H1 (cell line): Measurements from ENCODE around the gene MBD5. TPM values are rescaled to one million over a fixed set of nuclear protein-coding genes. Genes with fewer than 3 reads are reported as not detected.

Experiments
- CHD7 ChIP-seq: fragments of 300-600 bp; sonication (generic); IDR thresholded peaks from 2 replicates; pipeline ENCODE4 v1.7.1; 2012; ENCODE audit warnings: low read length, moderate library complexity, mild to moderate bottlenecking, inconsistent platforms; ENCODE audit not compliant: insufficient replicate concordance
- TBP ChIP-seq: IDR thresholded peaks from 2 replicates; pipeline ENCODE4 v1.6.1; 2011; ENCODE audit warnings: low read depth, low read length, improper control_type of control experiment
- polyA plus RNA-seq, 7 experiments: library from polyadenylated mRNA; depleted of rRNA in 3 of 7; stranded (reverse) in 5 of 7; unstranded in 2 of 7; fragments of >200 nt in 5 of 7; fragments of 200-250 nt in 2 of 7; gene quantifications; 1 replicate in 5 of 7; 2 replicates in 1 of 7; 4 replicates in 1 of 7; pipeline versions ENCODE4 v1.2.1 to v1.2.3, GENCODE V29; 2011 to 2013; ENCODE audit warnings: missing spikeins in 2 of 7, mixed read lengths in 2 of 7
- total RNA-seq: library from RNA; stranded (reverse); fragmentation: NEBNext Ultra II Directional; extraction: Animal tissue kit (Norgen Biotek cat#: 25700); gene quantifications from 2 replicates; pipeline ENCODE4 v1.2.1, GENCODE V29; 2021

MBD5 gene
- total and polyA plus RNA-seq, 2 of the 8 experiments (the other 6 are each of a cell fraction or from before 2014, with no cell fraction given), result 9.7 to 29.4 TPM

- TF ChIP-seq CHD7 (no peak), TBP (no peak)
- TF ChIP-seq, all 59 proteins: peak for 0
Measured at GRCh38 chr2:148515120-148515519, 494.2 kb downstream of the MBD5 start (continued).
